HG03039 (cell line): ENCODE measurements around the gene SMC5.
A peak's percentile ranks its signal among the peaks of the same experiment; 100 is the strongest.
"Not testable (repeated sequence)": the region's sequence is repeated elsewhere in the genome, so short reads cannot be mapped to it uniquely, and the experiment has no call there.

ENCODE experiments used
- ATAC-seq: cut with Tn5 transposase; IDR thresholded peaks from one replicate; pipeline ENCODE4 v1.9.1; 2021; ENCODE audit warnings: mild to moderate bottlenecking, moderate library complexity; ENCODE audit not compliant: unreplicated experiment

The SMC5 gene

GRCh38 chr9:70355801-70356200 lies 97.0 kb downstream of the SMC5 start:
- no peak for ATAC-seq

GRCh38 chr9:70362952-70363351 lies 104.2 kb downstream of the SMC5 start:
- ATAC-seq: no peak

DNA sequence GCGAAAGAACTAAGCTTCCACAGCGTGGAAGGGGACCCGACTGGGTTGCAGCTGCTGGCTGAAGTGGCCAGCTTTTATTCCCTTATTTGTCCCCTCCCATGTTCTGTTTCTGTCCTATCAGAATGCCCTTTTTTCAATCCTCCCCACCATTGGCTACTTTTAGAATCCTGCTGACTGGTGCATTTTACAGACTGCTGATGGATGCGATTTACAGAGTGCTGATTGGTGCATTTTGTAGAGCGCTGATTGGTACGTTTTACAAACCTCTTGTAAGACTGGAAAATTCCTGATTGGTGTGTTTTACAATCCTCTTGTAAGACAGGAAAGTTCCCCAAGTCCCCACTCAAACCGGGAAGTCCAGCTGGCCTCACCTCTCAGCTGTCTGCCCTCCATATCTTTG lies 105.0 kb downstream of the SMC5 start:
- ATAC-seq: no peak

DNA sequence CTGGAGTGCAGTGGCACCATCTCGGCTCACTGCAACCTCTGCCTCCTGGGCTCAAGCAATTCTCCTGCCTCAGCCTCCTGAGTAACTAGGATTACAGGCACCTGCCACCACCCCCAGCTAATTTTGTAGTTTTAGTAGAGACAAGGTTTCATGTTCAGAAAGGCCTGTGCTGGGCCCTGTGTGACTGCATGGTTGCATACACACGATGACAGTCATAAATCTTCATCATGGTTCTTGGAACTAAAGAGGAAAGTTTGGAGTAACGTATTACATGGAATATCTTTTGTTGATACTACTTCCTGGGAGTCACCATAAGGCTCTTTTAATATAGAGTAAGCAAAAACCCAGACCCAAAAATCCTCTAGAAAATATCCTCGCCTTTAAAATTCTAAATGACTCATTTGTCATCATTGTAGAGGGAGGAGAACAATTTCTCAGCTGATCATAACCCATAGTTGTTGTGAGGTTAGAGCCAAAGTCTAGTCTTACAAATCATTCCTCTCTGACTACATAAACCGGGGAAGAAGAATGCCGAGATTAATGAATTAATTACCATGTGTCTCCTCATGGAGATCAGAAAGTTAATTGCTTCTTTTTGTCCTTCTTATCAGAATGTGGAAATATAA lies 108.6 kb downstream of the SMC5 start:
- ATAC-seq: no peak

- no peak for ATAC-seq
These were observed 116.3 kb downstream of the SMC5 start for GRCh38 chr9:70374962-70375618.

- no peak for ATAC-seq
These were observed 123.4 kb downstream of the SMC5 start for GRCh38 chr9:70382046-70382708.

DNA sequence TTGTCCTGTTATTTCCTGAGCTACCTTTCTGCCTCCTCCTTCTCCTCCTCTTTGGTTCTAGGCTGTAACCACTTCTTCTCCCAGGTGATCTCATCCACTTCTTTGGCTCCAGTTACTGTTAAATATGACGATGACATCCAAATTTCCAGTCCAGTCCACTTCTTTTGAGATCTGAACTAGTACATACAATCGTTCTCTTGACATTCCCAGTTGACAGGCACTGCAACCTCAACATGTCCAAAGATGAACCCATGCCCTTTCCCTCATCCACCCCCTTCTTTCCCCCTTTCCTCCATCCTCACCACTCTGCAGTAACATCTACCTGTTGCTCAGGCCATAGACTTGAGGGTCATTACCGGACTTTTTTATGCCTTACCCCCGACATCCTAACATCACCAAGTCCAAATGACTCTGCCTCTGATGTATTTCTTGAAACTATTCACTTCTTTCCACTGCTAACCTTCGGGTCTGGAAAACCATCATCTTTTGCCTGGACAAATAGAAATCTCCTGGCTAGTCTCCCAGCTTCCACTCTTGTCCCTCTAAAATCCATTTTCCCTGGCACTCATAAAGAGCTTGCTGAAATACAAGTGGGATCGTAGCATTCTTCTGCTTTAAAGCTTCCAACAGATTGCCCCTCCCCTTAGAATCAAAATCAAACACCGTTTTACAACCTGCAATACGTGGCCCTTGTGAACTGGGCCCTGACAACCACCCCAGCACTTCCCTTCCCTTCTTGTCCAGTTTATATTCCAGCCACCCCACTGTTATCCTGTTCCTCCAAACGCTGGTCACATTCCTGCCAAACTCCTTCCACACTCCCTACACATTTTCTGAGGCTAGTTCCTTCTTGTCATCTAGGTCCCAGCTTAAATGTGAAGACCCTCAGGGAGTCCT lies 124.2 kb downstream of the SMC5 start:
- no peak for ATAC-seq

GRCh38 chr9:70385426-70385825 lies 126.6 kb downstream of the SMC5 start:
- no peak for ATAC-seq

GRCh38 chr9:70387663-70388062 lies 128.9 kb downstream of the SMC5 start:
- ATAC-seq: no peak

GRCh38 chr9:70389188-70389587 lies 130.4 kb downstream of the SMC5 start:
- no peak for ATAC-seq

DNA sequence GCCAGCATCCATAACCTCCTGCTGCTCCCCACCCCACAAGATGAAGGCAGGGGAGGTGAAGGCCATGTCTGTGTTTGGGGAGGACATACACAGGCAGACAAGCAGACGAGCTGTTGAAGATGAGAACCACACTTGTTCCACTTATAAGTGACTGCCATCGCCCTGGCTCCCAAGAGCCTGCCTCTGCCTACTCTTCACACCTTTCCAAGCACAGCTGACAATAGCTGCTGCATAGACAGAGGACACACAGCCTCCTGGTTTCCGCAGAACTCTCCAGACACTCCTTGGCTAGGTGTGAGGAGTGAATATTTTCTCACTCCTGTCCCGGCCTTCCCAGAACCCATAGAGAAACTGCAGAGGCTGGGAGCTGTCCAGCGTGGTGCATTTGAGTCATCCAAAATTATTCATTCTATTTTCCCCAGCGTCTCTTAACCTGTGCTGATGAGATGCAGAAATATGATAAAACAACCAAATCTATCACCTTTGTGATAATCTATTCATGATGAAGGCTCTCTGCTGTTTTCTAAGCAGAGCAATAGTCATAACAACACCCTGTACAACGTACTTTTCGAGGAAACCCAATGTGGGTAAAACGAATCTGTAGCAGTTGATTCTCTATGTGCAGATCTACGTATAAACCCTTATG lies 131.0 kb downstream of the SMC5 start:
- ATAC-seq: no peak

- ATAC-seq: no peak
These were observed 132.2 kb downstream of the SMC5 start for GRCh38 chr9:70390933-70391341.

DNA sequence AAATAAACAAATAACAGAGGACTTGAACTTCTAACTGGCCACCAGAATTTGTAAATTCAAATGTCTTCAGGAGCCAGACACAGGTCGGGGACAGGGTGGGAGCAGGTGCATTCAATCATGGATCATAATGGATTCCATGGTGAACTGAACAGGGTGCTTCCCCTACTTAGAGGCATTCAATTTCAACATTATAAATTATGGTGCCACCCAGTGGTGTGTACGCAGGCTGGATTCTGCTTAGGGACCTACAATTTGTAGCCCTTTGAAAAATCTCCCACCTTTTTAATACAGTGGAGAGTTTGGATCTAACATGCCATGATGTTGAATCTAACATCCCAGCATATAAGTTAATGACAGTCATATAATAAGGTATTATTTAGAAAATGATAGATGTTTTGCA lies 133.4 kb downstream of the SMC5 start:
- ATAC-seq: no peak

DNA sequence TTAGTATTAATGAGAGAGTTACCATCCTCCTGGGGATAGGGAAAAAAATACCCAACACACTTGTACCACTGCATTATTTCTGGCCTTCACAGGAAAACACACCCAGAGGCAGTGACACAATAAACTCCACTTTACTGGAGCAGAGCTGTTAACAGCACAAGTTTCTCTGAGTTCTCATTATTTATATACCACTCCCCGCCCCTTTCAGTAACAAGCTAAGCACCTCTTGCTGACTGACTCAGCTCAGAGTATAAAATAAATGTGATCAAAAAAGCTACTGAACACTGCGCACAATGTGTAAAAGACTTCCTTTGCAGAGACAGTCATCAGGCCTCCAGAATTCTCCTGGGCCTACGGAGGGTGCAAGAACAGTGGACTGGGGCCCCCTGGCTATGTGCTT lies 134.1 kb downstream of the SMC5 start:
- ATAC-seq: no peak

- no peak for ATAC-seq
These were observed 136.9 kb downstream of the SMC5 start for GRCh38 chr9:70395652-70396051.

- peak; percentile 98 for ATAC-seq
These were observed 139.4 kb downstream of the SMC5 start for GRCh38 chr9:70398145-70398556.

DNA sequence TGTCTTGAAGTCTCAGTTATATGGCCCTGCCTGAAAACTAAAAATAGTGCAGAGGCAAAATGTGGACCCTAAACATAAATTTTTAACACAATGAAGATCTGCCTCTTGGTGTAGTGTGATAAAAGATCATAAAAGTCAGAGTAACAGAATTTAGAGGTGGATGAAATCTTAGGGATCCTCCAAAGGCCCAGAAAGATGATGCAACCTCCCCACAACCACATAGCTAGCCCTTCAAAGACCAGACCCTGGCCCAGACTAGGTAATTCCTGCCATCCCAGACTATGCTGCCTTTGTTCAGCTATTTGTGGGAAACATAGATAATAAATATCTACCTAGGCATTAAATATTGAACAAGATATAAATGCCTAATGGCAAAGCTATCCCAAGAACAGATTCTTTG lies 140.4 kb downstream of the SMC5 start:
- ATAC-seq: no peak

DNA sequence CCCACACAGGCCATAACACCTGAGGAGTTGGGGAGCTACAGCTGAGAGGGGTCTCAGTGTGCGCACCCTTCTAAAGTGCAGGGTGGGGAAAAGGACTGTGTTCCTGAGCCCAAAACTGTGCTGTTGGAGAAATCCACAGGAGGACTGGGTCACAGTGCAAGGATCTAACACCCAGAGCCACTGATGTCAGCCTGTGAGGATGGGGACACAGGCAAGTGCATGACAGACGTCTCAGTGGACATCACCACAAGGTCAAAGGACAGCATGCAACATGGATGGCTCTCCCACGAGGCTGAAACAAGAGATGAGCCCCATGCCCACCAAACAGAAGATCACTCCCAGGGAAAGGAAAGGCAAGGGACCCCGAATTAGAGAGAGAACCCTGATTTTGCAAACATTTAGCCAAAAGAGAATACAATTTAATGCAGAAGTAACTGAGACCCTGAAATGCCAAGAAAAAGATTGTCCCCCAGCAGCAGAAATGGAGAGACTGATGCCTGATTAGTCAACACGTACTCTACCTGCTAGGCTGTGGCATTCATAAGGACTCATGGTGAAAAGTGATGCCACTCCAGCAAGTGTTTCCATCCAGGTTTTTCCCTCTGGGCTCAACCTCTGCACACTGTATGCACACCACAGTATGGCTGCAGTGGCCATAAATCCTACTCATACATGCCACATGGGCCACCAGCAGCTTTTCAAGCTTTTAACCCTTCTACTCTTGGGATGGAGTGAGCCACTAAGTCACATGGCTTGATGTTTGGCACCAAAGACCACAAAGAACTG lies 141.5 kb downstream of the SMC5 start:
- ATAC-seq: no peak

DNA sequence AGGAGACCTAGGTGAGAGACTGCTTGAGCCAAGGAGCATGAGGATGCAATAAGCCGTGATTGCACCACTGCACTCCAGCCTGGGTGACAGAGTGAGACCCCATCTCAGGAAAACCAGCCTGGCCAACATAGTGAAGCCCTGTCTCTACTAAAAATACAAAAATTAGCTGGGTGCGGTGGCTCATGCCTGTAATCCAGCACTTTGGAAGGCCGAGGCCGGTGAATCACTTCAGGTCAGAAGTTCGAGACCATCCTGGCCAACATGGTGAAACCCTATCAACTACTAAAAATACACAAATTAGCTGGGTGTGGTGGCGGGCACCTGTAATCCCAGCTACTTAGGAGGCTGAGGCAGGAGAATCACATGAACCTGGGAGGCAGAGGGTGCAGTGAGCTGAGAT lies 142.5 kb downstream of the SMC5 start:
- ATAC-seq: not testable (repeated sequence)

- ATAC-seq: no peak
These were observed 143.4 kb downstream of the SMC5 start for GRCh38 chr9:70402213-70402612.
